Mesendoderm (in vitro differentiated cells): Measurements from ENCODE around the gene GASK1A.

Source experiments
- DNase-seq: peaks from one replicate; pipeline ENCODE4 v3.0.0; 2013
- H2AK5ac ChIP-seq: 2 replicates; pipeline ENCODE4 v1.6.1; 2013; ENCODE audit warnings: low read length, inconsistent platforms
- H2BK120ac ChIP-seq: 2 replicates; pipeline ENCODE4 v1.6.1; 2013; ENCODE audit warnings: low read depth, mild to moderate bottlenecking, low read length, moderate library complexity, mixed read lengths
- H2BK15ac ChIP-seq: replicated peaks from 2 replicates; pipeline ENCODE4 v1.6.1; 2013; ENCODE audit warnings: low read depth, mild to moderate bottlenecking, moderate library complexity
- H2BK5ac ChIP-seq: 2 replicates; pipeline ENCODE4 v1.6.1; 2013; ENCODE audit warnings: low read length, inconsistent platforms
- H3K18ac ChIP-seq: 2 replicates; pipeline ENCODE4 v1.6.1; 2013; ENCODE audit warnings: mild to moderate bottlenecking, low read length, mixed read lengths
- H3K23ac ChIP-seq: one replicate; pipeline ENCODE4 v1.6.1; 2013; ENCODE audit warnings: low read length
- H3K27ac ChIP-seq: 2 replicates; pipeline ENCODE4 v1.5.1; 2013; ENCODE audit warnings: low read depth, mild to moderate bottlenecking, inconsistent platforms, low read length, moderate library complexity
- H3K27me3 ChIP-seq: 2 replicates; pipeline ENCODE4 v1.6.1; 2013; ENCODE audit warnings: low read length, control low read depth, mild to moderate bottlenecking, inconsistent platforms; ENCODE audit not compliant: insufficient read depth, poor library complexity
- H3K36me3 ChIP-seq: 2 replicates; pipeline ENCODE4 v1.6.1; 2013; ENCODE audit warnings: low read length, inconsistent platforms; ENCODE audit not compliant: control insufficient read depth, insufficient read depth
- H3K4ac ChIP-seq: one replicate; pipeline ENCODE4 v1.6.1; 2013; ENCODE audit warnings: low read depth, mild to moderate bottlenecking, low read length, moderate library complexity
- H3K4me1 ChIP-seq: 2 replicates; pipeline ENCODE4 v1.6.1; 2013; ENCODE audit warnings: low read depth, low read length, inconsistent platforms; ENCODE audit not compliant: control insufficient read depth
- H3K4me2 ChIP-seq: 2 replicates; pipeline ENCODE4 v1.6.1; 2013; ENCODE audit warnings: low read length
- H3K4me3 ChIP-seq: 2 replicates; pipeline ENCODE4 v1.5.1; 2013; ENCODE audit warnings: mild to moderate bottlenecking, low read length
- H3K56ac ChIP-seq: one replicate; pipeline ENCODE4 v1.6.1; 2013; ENCODE audit warnings: low read length
- H3K79me1 ChIP-seq: 2 replicates; pipeline ENCODE4 v1.6.1; 2013; ENCODE audit warnings: low read length, inconsistent platforms
- H3K79me2 ChIP-seq: 2 replicates; pipeline ENCODE4 v1.6.1; 2013; ENCODE audit warnings: mild to moderate bottlenecking, low read length; ENCODE audit not compliant: control insufficient read depth, insufficient read depth
- H3K9ac ChIP-seq: 2 replicates; pipeline ENCODE4 v1.6.1; 2013; ENCODE audit warnings: low read length, inconsistent platforms
- H4K5ac ChIP-seq: one replicate; pipeline ENCODE4 v1.6.1; 2013; ENCODE audit warnings: low read length
- H4K8ac ChIP-seq: one replicate; pipeline ENCODE4 v1.6.1; 2013; ENCODE audit warnings: low read depth, mild to moderate bottlenecking, control low read depth, low read length, moderate library complexity
- WGBS: extraction: QIAGEN DNeasy Blood & Tissue Kit; methylation state at CpG from one replicate; pipeline ENCODE4 v1.1.7; 2013; ENCODE audit warnings: low lambda C conversion rate, missing lambda C conversion rate; ENCODE audit not compliant: insufficient coverage; ENCODE audit errors: extremely low coverage; 5-methylcytosine and 5-hydroxymethylcytosine counted together

The GASK1A gene

GRCh38 chr3:42975456-42975855 is 3.7 kb upstream of the GASK1A start:
- Histone ChIP-seq H2BK120ac (no peak overlapping the region), H3K23ac (no peak overlapping the region), H3K56ac (no peak overlapping the region), H2BK15ac (no peak overlapping the region), H3K79me2 (no peaks in the 10 kb centered on the region), H3K4me3 (no peak overlapping the region), H2AK5ac (no peak overlapping the region), H3K79me1 (no peaks in the 10 kb centered on the region), H3K36me3 (no peaks in the 10 kb centered on the region), H4K8ac (no peak overlapping the region), H3K9ac (no peak overlapping the region), H3K18ac (no peak overlapping the region), H4K5ac (no peak overlapping the region), H3K4me2 (no peak overlapping the region), H3K27me3 (no peaks in the 10 kb centered on the region), H2BK5ac (no peak overlapping the region), H3K4ac (no peak overlapping the region), H3K4me1 (no peaks in the 10 kb centered on the region), H3K27ac (no peak overlapping the region)
- DNase-seq = no peak
- WGBS = no CpG with 5 or more reads among the region's 2 CpGs

GRCh38 chr3:42975955-42976354 is 3.2 kb upstream of the GASK1A start:
- no peaks in the 10 kb centered on the region for H3K4me1 ChIP-seq
- no peak overlapping the region for H3K27ac ChIP-seq
- H2BK120ac ChIP-seq = no peak overlapping the region
- DNase-seq = no peak
- H4K8ac ChIP-seq = no peak overlapping the region
- H4K5ac ChIP-seq = no peak overlapping the region
- H3K56ac ChIP-seq = no peak overlapping the region
- no peak overlapping the region for H3K4ac ChIP-seq
- no peak overlapping the region for H2BK5ac ChIP-seq
- no peak overlapping the region for H3K23ac ChIP-seq
- H3K9ac ChIP-seq = no peak overlapping the region
- H3K79me1 ChIP-seq = no peaks in the 10 kb centered on the region
- no peak overlapping the region for H3K18ac ChIP-seq
- no peaks in the 10 kb centered on the region for H3K36me3 ChIP-seq
- no peaks in the 10 kb centered on the region for H3K79me2 ChIP-seq
- WGBS = no CpG with 5 or more reads among the region's 5 CpGs
- no peak overlapping the region for H2BK15ac ChIP-seq
- no peak overlapping the region for H3K4me3 ChIP-seq
- H2AK5ac ChIP-seq = no peak overlapping the region
- H3K27me3 ChIP-seq = no peaks in the 10 kb centered on the region
- no peak overlapping the region for H3K4me2 ChIP-seq

- H3K4me2 ChIP-seq = no peak overlapping the region
- H3K79me2 ChIP-seq = no peaks in the 10 kb centered on the region
- H4K5ac ChIP-seq = no peak overlapping the region
- H3K18ac ChIP-seq = no peak overlapping the region
- H2BK15ac ChIP-seq = no peak overlapping the region
- DNase-seq = no peak
- no peak overlapping the region for H3K23ac ChIP-seq
- H3K4me3 ChIP-seq = no peak overlapping the region
- peaks cover 6% of the 10 kb centered on the region for H3K4me1 ChIP-seq
- no peak overlapping the region for H3K9ac ChIP-seq
- H3K27me3 ChIP-seq = no peaks in the 10 kb centered on the region
- H3K27ac ChIP-seq = no peak overlapping the region
- no CpG with 5 or more reads among the region's 12 CpGs for WGBS
- H2BK5ac ChIP-seq = no peak overlapping the region
- no peak overlapping the region for H2BK120ac ChIP-seq
- no peak overlapping the region for H4K8ac ChIP-seq
- H3K79me1 ChIP-seq = no peaks in the 10 kb centered on the region
- no peaks in the 10 kb centered on the region for H3K36me3 ChIP-seq
- H3K4ac ChIP-seq = no peak overlapping the region
- H2AK5ac ChIP-seq = no peak overlapping the region
- H3K56ac ChIP-seq = no peak overlapping the region
Measured at GRCh38 chr3:42980209-42980608, 1.1 kb downstream of the GASK1A start.

GRCh38 chr3:42980909-42981308 is 1.8 kb downstream of the GASK1A start:
- H3K9ac ChIP-seq = no peak overlapping the region
- no peaks in the 10 kb centered on the region for H3K79me1 ChIP-seq
- H2BK120ac ChIP-seq = no peak overlapping the region
- H3K36me3 ChIP-seq = no peaks in the 10 kb centered on the region
- H4K5ac ChIP-seq = no peak overlapping the region
- no peaks in the 10 kb centered on the region for H3K79me2 ChIP-seq
- no peak overlapping the region for H3K4me3 ChIP-seq
- H3K4ac ChIP-seq = no peak overlapping the region
- no peak overlapping the region for H4K8ac ChIP-seq
- H3K27ac ChIP-seq = no peak overlapping the region
- H2BK5ac ChIP-seq = no peak overlapping the region
- DNase-seq = peak; percentile 31
- no peak overlapping the region for H3K56ac ChIP-seq
- no peak overlapping the region for H3K23ac ChIP-seq
- no peak overlapping the region for H3K4me2 ChIP-seq
- WGBS = no CpG with 5 or more reads among the region's 6 CpGs
- no peak overlapping the region for H2AK5ac ChIP-seq
- H3K27me3 ChIP-seq = no peaks in the 10 kb centered on the region
- no peak overlapping the region for H2BK15ac ChIP-seq
- H3K4me1 ChIP-seq = peaks cover 6% of the 10 kb centered on the region
- no peak overlapping the region for H3K18ac ChIP-seq

GRCh38 chr3:42982645-42983412 is 3.7 kb downstream of the GASK1A start:
- no peak overlapping the region for H3K18ac ChIP-seq
- H4K5ac ChIP-seq = no peak overlapping the region
- H2BK15ac ChIP-seq = no peak overlapping the region
- peaks cover 6% of the 10 kb centered on the region for H3K4me1 ChIP-seq
- H3K4ac ChIP-seq = no peak overlapping the region
- no peak overlapping the region for H3K4me2 ChIP-seq
- H3K79me1 ChIP-seq = no peaks in the 10 kb centered on the region
- H3K79me2 ChIP-seq = no peaks in the 10 kb centered on the region
- no peak overlapping the region for H2BK5ac ChIP-seq
- no peak overlapping the region for H4K8ac ChIP-seq
- H2BK120ac ChIP-seq = no peak overlapping the region
- no peaks in the 10 kb centered on the region for H3K36me3 ChIP-seq
- no CpG with 5 or more reads among the region's 6 CpGs for WGBS
- no peaks in the 10 kb centered on the region for H3K27me3 ChIP-seq
- no peak overlapping the region for H3K27ac ChIP-seq
- H3K9ac ChIP-seq = no peak overlapping the region
- peak; percentile 23 for DNase-seq
- H2AK5ac ChIP-seq = no peak overlapping the region
- no peak overlapping the region for H3K23ac ChIP-seq
- no peak overlapping the region for H3K56ac ChIP-seq
- H3K4me3 ChIP-seq = no peak overlapping the region

GRCh38 chr3:42983927-42984326 is 4.8 kb downstream of the GASK1A start:
- H4K8ac ChIP-seq = no peak overlapping the region
- no peak overlapping the region for H3K27ac ChIP-seq
- no peak overlapping the region for H3K4me3 ChIP-seq
- no peak overlapping the region for H3K4ac ChIP-seq
- H3K56ac ChIP-seq = no peak overlapping the region
- no peak overlapping the region for H2BK15ac ChIP-seq
- no peak overlapping the region for H3K4me2 ChIP-seq
- no peak overlapping the region for H3K9ac ChIP-seq
- H2BK5ac ChIP-seq = no peak overlapping the region
- no peaks in the 10 kb centered on the region for H3K36me3 ChIP-seq
- H2AK5ac ChIP-seq = no peak overlapping the region
- no CpG with 5 or more reads among the region's 3 CpGs for WGBS
- DNase-seq = no peak
- H3K79me2 ChIP-seq = no peaks in the 10 kb centered on the region
- no peak overlapping the region for H2BK120ac ChIP-seq
- no peaks in the 10 kb centered on the region for H3K27me3 ChIP-seq
- H3K23ac ChIP-seq = no peak overlapping the region
- H3K18ac ChIP-seq = no peak overlapping the region
- H3K79me1 ChIP-seq = no peaks in the 10 kb centered on the region
- no peak overlapping the region for H4K5ac ChIP-seq
- peaks cover 6% of the 10 kb centered on the region for H3K4me1 ChIP-seq
